Ascending aorta (tissue), 2 donors: ENCODE results near the gene ZBTB18. TPM values are rescaled to one million over a fixed set of nuclear protein-coding genes. Genes with fewer than 3 reads are reported as not detected.

ENCODE experiments used
- DNase-seq, 2 donors: peaks; one replicate each; pipeline ENCODE4 v3.0.0-alpha.2; 2019; ENCODE audit warnings: low spot score in 2 of 2
- H3K27ac ChIP-seq, 2 donors: fragments of 200-600 bp; sonication (generic); one replicate each; pipeline ENCODE4 v1.5.1; 2016 to 2017; ENCODE audit warnings: mild to moderate bottlenecking in 1 of 2
- H3K27me3 ChIP-seq: fragments of 200-600 bp; sonication (generic); one replicate; pipeline ENCODE4 v1.5.1; 2017
- H3K36me3 ChIP-seq, 2 donors: fragments of 200-600 bp; sonication (generic); one replicate each; pipeline ENCODE4 v1.5.1; 2016
- H3K4me1 ChIP-seq, 2 donors: fragments of 200-600 bp; sonication (generic); one replicate each; pipeline ENCODE4 v1.5.1; 2016 to 2017; ENCODE audit warnings: mild to moderate bottlenecking in 1 of 2
- H3K4me3 ChIP-seq, 2 donors: fragments of 200-600 bp; sonication (generic); one replicate each; pipeline ENCODE4 v1.5.1; 2016 to 2017; ENCODE audit warnings: mild to moderate bottlenecking in 1 of 2
- H3K9me3 ChIP-seq, 2 donors: fragments of 200-600 bp; sonication (generic); one replicate each; pipeline ENCODE4 v1.5.1; 2016
- CTCF ChIP-seq, 3 experiments: fragments of 200-600 bp in 2 of 3; fragments of 450-650 bp in 1 of 3; sonication (generic) in 2 of 3; IDR thresholded peaks; one replicate each; pipeline ENCODE4 v1.5.1; 2016 to 2019; ENCODE audit warnings: antibody characterized with exemption in 3 of 3, mild to moderate bottlenecking in 1 of 3, moderate library complexity in 1 of 3
- intact Hi-C: fragments of 100-400 bp; cut with DNase I; formaldehyde crosslinking; loops from one replicate; pipeline ENCODE4 v1.15.1; 2023
- total RNA-seq: library from RNA; depleted of rRNA; stranded (reverse); fragments of >200 nt; gene quantifications from one replicate; pipeline ENCODE4 v1.1.0, GENCODE V29; 2016

The ZBTB18 gene
- total RNA-seq, 1 donor from 2014 or later, result 7.1 TPM

GRCh38 chr1:244056577-244056976, 5.5 kb downstream of the ZBTB18 start:
- intact Hi-C loops, result no loop called here
- H3K36me3 ChIP-seq, result peaks cover 6 to 15% of the 10 kb centered on the region in 2 donors
- TF ChIP-seq CTCF (IDR thresholded peaks at IDR 0.05), result no peak

GRCh38 chr1:244057474-244058385, 6.6 kb downstream of the ZBTB18 start:
- no peak overlapping the region for H3K27ac ChIP-seq
- peaks cover 6 to 15% of the 10 kb centered on the region in 2 donors for H3K36me3 ChIP-seq
- no peaks in the 10 kb centered on the region for H3K27me3 ChIP-seq
- DNase-seq, result no peak
- H3K4me1 ChIP-seq, result peaks cover 0 to 3% of the 10 kb centered on the region in 2 donors
- intact Hi-C loops, result no loop called here
- TF ChIP-seq CTCF (IDR thresholded peaks at IDR 0.05), result no peak
- H3K9me3 ChIP-seq, result no peaks in the 10 kb centered on the region
- no peak overlapping the region for H3K4me3 ChIP-seq

More at GRCh38 chr1:244056577-244056976, 5.5 kb downstream of the ZBTB18 start:
- Histone ChIP-seq H3K27me3 (no peaks in the 10 kb centered on the region), H3K9me3 (no peaks in the 10 kb centered on the region), H3K4me1 (peaks cover 0 to 5% of the 10 kb centered on the region in 2 donors), H3K4me3 (no peak overlapping the region), H3K27ac (no peak overlapping the region)
- DNase-seq, result no peak

- Histone ChIP-seq H3K36me3 (peaks cover under 1 to 6% of the 10 kb centered on the region in 2 donors), H3K4me3 (no peak overlapping the region), H3K9me3 (no peaks in the 10 kb centered on the region), H3K27ac (no peak overlapping the region), H3K27me3 (no peaks in the 10 kb centered on the region), H3K4me1 (peaks cover 0 to 3% of the 10 kb centered on the region in 2 donors)
- no peak for TF ChIP-seq CTCF (IDR thresholded peaks at IDR 0.05)
- intact Hi-C loops, result no loop called here
- DNase-seq, result no peak
Measured at GRCh38 chr1:244060117-244060516, 9.0 kb downstream of the ZBTB18 start.

GRCh38 chr1:244060686-244061085, 9.6 kb downstream of the ZBTB18 start:
- Histone ChIP-seq H3K4me3 (no peak overlapping the region), H3K27me3 (no peaks in the 10 kb centered on the region), H3K4me1 (peaks cover 0 to 2% of the 10 kb centered on the region in 2 donors), H3K9me3 (no peaks in the 10 kb centered on the region), H3K36me3 (no peaks in the 10 kb centered on the region), H3K27ac (no peak overlapping the region)
- intact Hi-C loops, result no loop called here
- TF ChIP-seq CTCF (IDR thresholded peaks at IDR 0.05), result no peak
- DNase-seq, result no peak

- no peaks in the 10 kb centered on the region for H3K27me3 ChIP-seq
- H3K4me1 ChIP-seq, result no peaks in the 10 kb centered on the region
- H3K9me3 ChIP-seq, result no peaks in the 10 kb centered on the region
- H3K27ac ChIP-seq, result no peak overlapping the region
- intact Hi-C loops, result no loop called here
- no peak for TF ChIP-seq CTCF (IDR thresholded peaks at IDR 0.05)
- DNase-seq, result no peak
- H3K36me3 ChIP-seq, result no peaks in the 10 kb centered on the region
- H3K4me3 ChIP-seq, result no peak overlapping the region
Measured at GRCh38 chr1:244062156-244062725, 11.2 kb downstream of the ZBTB18 start.
